HG03457 (cell line): ENCODE measurements around the gene ULBP3.
"Not testable (repeated sequence)": the region's sequence is repeated elsewhere in the genome, so short reads cannot be mapped to it uniquely, and the experiment has no call there.

Experiments used
- ATAC-seq: cut with Tn5 transposase; IDR thresholded peaks from one replicate; pipeline ENCODE4 v1.9.1; 2021; ENCODE audit warnings: moderate number of reproducible peaks; ENCODE audit not compliant: unreplicated experiment

Gene ULBP3

DNA sequence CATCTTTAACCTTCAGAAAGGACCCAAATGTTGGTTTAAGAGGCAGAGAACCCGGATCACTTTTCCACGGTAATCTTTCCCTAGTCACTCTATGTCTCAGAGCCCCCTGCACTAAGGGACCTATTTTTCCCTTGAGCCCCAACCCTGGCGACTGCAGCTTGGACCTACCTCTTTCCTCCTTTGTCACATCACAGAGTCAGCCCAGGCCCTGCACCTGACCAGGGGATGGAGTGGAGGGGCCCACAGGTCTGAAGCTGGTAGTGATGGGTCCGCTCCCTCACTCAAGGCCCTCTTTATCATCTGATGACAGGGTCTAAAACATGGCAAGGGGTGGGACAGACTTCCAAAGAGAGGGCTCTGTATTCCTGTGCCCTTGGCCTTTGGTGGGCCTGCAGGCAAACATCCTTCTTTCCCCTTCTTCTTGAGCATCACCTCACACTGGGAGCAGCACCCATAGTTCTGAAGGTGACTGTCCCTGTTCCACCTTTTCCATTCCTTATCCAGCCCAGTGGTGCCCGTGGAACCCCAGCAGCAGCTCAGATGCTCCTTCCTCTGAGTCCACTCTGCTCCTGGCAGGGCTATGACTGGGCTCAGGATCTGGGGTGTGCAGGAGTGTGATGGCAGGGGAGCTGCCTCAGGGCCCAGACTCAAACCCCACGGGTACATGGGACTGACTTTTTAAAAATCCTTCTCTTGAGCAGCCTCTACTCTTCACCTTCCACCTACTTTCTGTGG is 49.9 kb downstream of the ULBP3 start:
- ATAC-seq: no peak

DNA sequence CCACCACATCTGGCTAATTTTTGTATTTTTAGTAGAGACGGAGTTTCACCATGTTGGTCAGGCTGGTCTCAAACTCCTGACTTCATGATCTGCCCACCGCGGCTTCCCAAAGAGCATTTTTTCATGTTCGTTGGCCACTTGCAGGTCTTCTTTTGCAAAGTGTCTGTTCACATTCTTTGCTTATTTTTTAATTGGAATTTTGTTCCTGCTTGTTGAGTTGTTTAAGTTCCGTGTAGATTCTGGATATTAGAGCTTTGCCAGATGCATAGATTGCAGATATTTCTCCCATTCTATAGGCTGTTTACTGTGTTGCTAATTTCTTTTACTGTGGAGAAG is 51.8 kb downstream of the ULBP3 start:
- not testable (repeated sequence) for ATAC-seq

DNA sequence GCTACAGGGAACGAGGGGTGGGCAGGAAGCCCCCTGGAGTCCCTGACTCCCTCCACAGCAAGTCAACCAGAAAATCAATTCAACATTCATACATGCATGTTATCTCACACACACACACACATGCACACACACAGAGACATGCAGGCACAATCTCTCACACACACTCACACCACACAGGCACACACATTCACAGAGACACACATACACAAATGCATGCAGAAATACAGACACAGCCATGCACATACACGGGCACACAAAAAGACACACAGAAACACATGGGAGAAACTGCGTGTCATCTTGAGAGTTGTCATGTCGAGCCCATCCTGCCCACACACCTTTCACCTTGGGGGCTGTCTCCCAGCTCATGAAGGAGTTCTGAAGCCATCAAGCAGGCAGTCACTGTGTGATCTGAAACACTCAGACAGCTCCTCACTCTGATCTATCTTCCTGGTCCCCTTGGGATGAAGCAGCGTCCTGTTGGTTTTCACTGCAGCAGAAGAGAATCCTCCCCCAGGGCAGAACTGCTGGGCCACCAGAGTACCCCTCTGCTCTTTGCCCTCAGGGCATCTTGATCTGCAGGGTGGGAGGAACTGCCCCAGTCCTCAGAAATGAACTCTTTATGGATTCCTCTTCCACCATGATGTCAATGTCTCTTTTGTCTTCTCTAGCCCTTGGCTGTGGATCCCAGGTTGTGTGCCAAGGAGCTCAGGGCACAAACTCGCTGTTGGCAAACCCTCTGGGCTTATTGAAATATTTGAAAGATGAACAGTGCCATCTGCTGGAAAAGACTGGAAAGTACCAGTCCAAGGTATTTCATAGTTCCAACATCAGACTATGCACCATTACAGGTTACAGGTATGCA is 52.4 kb downstream of the ULBP3 start:
- no peak for ATAC-seq

DNA sequence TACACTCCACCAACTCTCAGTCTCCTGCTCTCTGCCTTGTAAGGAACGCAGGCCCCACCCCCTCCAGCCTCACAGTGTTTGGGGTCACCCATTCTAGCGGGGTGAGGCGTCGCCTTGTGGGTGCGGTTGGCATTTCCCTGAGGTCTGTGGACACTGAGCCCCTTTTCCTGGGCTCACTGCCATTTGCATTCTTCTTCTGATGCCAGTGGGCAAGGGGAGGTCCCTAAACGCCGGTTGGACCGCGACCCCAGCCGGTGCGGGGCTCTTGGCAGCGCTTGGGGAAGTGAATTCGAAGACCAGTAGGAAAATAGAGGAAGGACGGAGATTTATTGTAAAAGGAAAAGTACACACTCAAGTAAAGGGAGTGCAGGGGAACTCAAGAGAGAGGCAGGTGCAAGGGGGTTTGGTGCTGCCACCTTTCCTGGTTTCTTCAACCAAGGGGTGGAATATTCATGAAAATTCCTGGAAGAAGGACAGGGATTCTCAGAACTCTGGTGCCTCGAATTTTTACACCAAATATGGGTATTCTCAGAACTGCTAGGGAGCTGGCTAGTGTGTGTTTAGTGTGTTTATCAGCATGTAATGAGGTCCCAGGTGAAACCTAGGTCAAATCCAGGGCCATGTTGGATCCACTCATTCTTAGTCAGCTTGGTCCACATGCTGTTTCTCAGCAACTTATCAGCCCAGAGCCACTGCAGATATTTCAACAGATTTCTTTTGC is 53.5 kb downstream of the ULBP3 start:
- not testable (repeated sequence) for ATAC-seq

DNA sequence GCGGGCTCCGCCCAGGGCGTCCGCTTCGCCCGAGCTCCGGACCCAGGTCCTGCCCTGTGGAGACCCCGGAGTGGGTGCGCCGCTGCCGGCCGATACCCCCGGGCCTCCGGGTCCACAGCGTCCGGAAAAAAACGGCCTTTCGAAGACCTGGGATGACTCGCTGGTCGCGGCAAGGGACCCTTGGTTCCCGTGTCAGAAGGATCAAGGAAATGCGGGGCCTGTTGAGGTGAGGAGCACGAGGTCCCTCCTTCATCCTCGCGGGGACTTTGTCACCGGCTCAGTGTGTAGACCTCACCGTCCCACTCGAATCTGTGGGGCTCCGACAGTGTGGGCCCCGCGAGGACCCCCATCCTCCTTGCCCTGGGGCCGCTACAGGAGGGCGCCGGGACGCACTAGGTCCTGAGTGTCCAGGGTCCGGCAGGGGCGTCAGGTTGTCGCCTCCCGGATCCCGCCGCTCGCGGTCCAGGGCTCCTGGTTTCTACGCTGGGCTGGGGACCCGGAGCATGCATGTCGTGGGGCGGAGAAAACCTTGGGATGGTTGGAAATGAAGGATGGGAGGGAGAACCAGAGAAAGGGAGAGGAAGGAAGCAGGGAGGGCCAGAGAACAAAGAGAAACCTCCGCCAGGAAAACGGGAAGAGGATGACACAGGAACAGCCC is 54.2 kb downstream of the ULBP3 start:
- not testable (repeated sequence) for ATAC-seq

DNA sequence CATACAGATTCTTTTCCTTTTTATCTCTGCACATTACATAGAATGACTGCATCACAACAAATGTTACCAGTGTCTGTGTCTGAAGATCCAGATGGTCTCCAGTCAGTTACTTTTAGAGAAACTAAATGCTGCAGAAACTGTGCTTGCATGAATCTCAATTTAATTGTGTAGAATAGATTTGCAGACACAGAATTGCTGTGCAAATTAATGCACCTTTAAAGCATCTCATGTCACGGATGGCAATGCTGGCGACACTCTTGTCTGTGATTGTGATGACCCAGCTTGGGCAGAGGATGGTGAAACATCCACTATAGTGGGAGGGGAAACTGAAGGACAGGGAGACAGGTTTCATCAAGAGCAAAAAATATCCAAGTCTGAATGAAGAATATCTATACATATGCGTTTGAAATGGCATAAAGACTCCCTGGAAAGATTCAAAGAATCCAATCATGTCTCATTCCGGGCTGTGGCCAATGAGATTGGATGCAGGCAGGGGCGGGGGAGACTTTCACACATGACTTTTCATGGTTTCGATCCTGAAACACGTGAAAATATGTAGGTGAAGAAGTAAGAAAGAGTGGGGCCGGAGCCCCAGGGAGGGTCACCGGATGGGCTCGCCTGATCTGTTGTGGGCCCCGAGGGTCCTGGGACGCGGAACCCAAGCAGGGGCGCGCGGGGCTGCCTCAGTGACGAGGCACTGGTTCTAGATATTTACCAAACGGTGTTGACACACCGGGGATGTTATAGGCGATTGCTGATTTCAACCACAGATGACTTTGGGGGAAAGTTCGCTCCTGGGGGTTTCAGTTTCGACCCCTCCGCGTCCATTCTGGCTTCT is 54.9 kb downstream of the ULBP3 start:
- ATAC-seq: not testable (repeated sequence)

DNA sequence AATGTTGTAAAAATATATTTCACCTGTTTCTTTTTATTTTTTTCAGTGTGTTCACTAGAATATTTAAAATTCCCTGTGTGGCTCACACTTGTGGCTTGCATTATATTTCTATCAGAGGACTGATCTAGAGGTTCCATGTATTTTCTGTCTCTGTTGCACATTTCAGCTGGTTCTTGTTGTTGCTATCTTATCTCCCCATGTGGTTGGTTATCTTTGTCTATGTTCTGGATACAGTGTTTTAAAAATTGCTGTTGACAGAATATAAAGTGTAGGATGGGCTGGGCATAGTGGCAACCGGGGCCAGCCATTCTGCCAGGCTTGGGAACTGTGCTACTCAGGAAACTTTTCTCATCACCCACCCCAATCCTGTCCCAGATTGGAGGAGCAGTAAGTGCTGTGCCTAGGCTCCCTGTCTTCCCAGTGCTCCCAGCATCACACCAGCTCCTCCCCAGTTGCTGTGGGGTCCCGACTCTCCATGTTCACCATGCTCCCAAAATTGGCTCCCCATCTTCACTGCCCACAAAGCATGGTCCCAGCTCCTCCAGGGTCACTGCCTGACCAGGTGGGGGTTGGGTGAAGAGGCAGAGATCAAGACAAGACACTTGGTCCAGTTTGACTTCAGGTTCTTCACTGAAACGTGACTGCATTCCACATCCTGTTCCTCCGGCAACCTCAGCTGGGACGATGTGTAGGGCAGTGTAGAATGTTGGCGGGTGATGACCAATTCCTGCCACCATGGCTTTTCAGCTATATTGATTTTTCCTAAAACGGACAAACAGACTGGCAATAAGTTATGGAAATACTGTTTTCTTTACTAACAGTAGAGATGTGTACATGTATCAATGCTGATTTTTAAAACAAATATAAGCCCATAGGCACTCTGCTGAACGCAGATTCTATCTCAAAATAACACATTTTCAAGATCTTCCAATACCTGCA is 55.8 kb downstream of the ULBP3 start:
- not testable (repeated sequence) for ATAC-seq
